Activated CD4-positive, alpha-beta T cell treated with anti-CD3 and anti-CD28 coated beads for 4 hours (primary cell): ENCODE measurements around the gene KRT20.

Experiments
- DNase-seq, 2 donors: peaks; one replicate each; pipeline ENCODE4 v3.0.0-alpha.2; 2020

The KRT20 gene

GRCh38 chr17:40848583-40849235, 36.3 kb downstream of the KRT20 start:
- DNase-seq: no peak

GRCh38 chr17:40846515-40847144, 38.4 kb downstream of the KRT20 start:
- DNase-seq: no peak

GRCh38 chr17:40844671-40845107, 40.4 kb downstream of the KRT20 start:
- DNase-seq: no peak

DNA sequence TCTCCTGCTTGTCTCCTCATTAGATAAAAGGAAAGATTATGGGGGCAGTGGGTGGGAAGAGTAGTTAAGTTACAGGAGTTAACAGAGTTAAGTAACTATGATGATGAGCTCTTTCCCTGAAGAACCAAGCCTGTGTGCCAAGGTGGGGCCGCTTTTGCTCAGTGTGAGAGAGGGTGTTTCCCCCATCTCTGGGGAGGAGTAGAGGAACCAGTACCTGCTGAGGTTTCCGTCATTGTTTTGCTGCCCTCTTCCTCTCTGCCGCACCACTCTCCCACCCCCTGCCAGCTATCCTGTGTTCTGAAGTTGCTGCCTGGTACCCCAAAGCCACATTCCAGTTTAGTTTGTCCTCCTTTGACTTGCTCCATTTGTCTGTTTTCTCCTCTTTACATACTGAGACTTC, 41.8 kb downstream of the KRT20 start:
- DNase-seq: no peak

GRCh38 chr17:40841246-40841645, 43.8 kb downstream of the KRT20 start:
- no peak for DNase-seq

DNA sequence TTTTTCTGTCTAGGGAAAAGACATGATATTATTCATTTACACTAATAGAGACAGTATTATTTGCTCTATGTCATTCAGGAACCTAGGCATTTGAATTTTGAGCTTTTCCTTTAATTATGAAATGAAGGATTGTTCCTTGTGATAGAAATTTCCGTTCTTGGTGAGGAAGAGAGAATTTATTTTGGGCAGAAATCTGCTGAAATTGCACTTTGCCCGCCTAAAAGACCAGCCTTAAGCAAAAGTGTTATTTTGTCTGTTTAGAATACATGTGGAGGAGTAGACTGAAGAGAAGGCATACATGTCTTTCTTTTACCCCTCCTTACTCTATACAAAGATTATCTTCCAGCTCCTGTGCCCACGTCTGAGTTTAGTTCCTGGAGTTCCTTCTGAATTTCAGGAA, 45.8 kb downstream of the KRT20 start:
- DNase-seq: no peak

- DNase-seq: no peak
Measured at GRCh38 chr17:40836020-40836419, 49.0 kb downstream of the KRT20 start.

DNA sequence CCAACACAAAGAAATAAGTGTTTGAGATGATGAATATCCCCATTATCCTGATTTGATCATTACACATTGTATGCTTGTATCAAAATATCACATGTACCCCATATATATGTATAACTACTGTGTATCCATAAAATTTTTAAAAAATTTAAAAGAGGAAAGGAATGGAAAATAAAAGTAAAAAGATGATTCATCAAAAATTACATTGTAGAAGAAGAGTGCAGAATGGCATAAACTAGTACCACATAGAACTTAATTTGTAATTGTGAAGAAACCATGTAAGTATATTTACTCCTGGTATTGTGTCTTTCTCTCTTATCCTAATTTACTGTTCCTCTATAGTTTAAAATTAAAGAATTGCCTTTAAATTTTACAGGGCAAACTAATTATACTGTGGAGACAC, 51.2 kb downstream of the KRT20 start:
- no peak for DNase-seq

DNA sequence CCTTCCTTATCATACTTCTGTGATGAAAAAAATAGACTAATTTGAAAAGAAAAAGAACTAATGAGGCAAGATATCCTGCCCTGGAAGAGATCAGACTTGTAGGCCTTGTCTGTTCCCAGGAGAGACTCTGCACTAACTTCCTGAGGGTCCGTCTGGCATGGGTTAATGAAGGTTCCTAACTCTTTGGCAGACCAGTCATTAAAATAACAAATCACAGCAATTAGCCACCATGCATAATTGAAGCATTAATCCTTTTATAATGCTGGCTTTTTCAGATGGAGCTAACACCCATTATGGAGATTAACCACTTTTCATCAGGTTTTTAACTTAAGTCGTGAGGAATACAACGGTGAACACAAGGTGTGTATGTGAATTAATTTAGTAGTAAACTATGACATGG, 52.2 kb downstream of the KRT20 start:
- DNase-seq: no peak

- no peak for DNase-seq
Measured at GRCh38 chr17:40830085-40830776, 54.8 kb downstream of the KRT20 start.

GRCh38 chr17:40828454-40829044, 56.5 kb downstream of the KRT20 start:
- DNase-seq: no peak

DNA sequence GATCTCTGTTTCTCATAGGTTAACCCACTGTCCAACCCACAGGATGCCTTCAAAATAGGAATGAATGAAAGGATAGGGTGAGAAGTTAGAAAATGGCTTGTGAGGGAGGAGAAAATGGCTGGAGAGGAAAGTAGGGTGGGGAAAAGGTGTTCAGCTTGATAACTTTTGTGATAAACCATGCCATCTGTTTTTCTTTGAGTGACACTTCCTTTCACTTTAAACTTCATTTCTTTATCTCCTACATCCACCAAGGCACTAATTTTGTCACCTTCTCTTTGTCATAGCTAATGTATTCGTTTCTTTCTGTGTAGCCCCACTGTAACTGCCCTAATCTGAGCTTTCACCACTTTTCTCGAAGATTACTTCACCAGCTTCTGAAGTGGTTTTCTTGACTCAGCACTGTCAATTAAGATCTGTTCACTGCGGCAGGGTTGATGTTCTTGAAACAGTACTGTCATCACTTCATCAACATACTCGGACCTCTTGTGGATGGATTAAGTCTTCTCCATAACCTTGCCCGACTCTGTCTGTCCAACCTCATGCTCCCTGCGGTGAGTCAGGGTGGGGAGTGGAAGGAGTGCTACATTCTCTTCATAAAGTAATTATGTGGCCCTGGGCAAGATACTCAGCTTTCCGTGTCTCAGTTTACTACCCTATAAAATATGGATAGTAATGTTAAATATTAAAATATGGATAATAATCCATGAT, 57.1 kb downstream of the KRT20 start:
- no peak for DNase-seq
